HCT116 (cell line): ENCODE measurements around the gene HLCS. TPM values are rescaled to one million over a fixed set of nuclear protein-coding genes. Genes with fewer than 3 reads are reported as not detected.

Experiments
- ATAC-seq: fragments of 200-7000 bp; cut with Tn5 transposase; 2 replicates; pipeline ENCODE4 v1.9.1; 2020; ENCODE audit warnings: mild to moderate bottlenecking, moderate library complexity
- BruUV-seq: library from RNA; stranded (reverse); fragments of 400-500 nt; replicated peaks from 2 replicates; lab custom pipeline; 2021; lab: Mats Ljungman, UMichigan
- CTCF ChIA-PET: fragments of 300-600 bp; sonication (Branson Sonifier 250); formaldehyde crosslinking; loops from one replicate; lab custom pipeline; 2021; ENCODE audit warnings: antibody characterized with exemption; lab: Charles Lee
- POLR2A ChIA-PET: fragments of 300-600, 350-600 bp; sonication (Branson Sonifier 250); formaldehyde crosslinking; loops from one replicate; lab custom pipeline; 2021; ENCODE audit warnings: antibody characterized with exemption; lab: Charles Lee
- RAD21 ChIA-PET, 2 experiments: fragments of 300-600 bp; sonication (Branson Sonifier 250); formaldehyde crosslinking; loops; one replicate each; lab custom pipeline; 2023; ENCODE audit warnings: low total read pairs in 2 of 2; ENCODE audit not compliant: uncharacterized antibody in 2 of 2, unreplicated experiment in 2 of 2, low non-redundant PET in 1 of 2; lab: Charles Lee
- DNase-seq: peaks from one replicate; pipeline ENCODE4 v3.0.0-alpha.2; 2010; ENCODE audit warnings: low read depth, low spot score
- H2AFZ ChIP-seq: fragments of 200-600 bp; shearing (Covaris generic), sonication (generic); 2 replicates; pipeline ENCODE4 v1.6.1; 2017; ENCODE audit warnings: low read depth, mixed run types, mixed read lengths, antibody characterized with exemption, low read length; ENCODE audit not compliant: poor library complexity, severe bottlenecking
- H3K27ac ChIP-seq: 2 replicates; pipeline ENCODE4 v1.5.1; 2012; ENCODE audit warnings: low read depth, low read length
- H3K27me3 ChIP-seq: fragments of 200-600 bp; sonication (generic); 2 replicates; pipeline ENCODE4 v1.6.1; 2016; ENCODE audit warnings: mixed run types, low read length, mixed read lengths; ENCODE audit not compliant: insufficient read depth
- H3K36me3 ChIP-seq, 2 experiments: fragments of 200-500 bp in 1 of 2; fragments of 200-600 bp in 1 of 2; sonication (Bioruptor generic) in 1 of 2; sonication (generic) in 1 of 2; 2 replicates each; pipeline versions ENCODE4 v1.5.1 to v1.6.1; 2014 to 2016; ENCODE audit warnings: low read length in 2 of 2, inconsistent platforms in 1 of 2, mixed read lengths in 1 of 2, mixed run types in 1 of 2; ENCODE audit not compliant: insufficient read depth in 2 of 2, control insufficient read depth in 1 of 2
- H3K4me1 ChIP-seq, 2 experiments: fragments of 200-600 bp in 1 of 2; sonication (generic) in 1 of 2; 2 replicates each; pipeline versions ENCODE4 v1.5.1 to v1.6.1; 2012 to 2017; ENCODE audit warnings: low read length in 2 of 2, inconsistent platforms in 1 of 2, mild to moderate bottlenecking in 1 of 2, mixed read lengths in 1 of 2, mixed run types in 1 of 2, moderate library complexity in 1 of 2; ENCODE audit not compliant: insufficient read depth in 2 of 2, control insufficient read depth in 1 of 2
- H3K4me2 ChIP-seq: fragments of 200-600 bp; sonication (generic); 2 replicates; pipeline ENCODE4 v1.6.1; 2017; ENCODE audit warnings: mixed run types, low read length, mixed read lengths
- H3K4me3 ChIP-seq, 2 experiments: fragments of 200-600 bp in 1 of 2; sonication (generic) in 1 of 2; replicated peaks in 1 of 2; 2 replicates each; pipeline ENCODE4 v1.5.1; 2011 to 2016; ENCODE audit warnings: low read length in 2 of 2, control low read depth in 1 of 2, low read depth in 1 of 2, mild to moderate bottlenecking in 1 of 2, mixed read lengths in 1 of 2, mixed run types in 1 of 2
- H3K79me2 ChIP-seq: fragments of 200-600 bp; sonication (generic); 2 replicates; pipeline ENCODE4 v1.6.1; 2017; ENCODE audit warnings: mild to moderate bottlenecking, mixed run types, low read length, moderate library complexity, mixed read lengths; ENCODE audit not compliant: insufficient read depth
- H3K9ac ChIP-seq: fragments of 200-600 bp; sonication (generic); 2 replicates; pipeline ENCODE4 v1.6.1; 2016; ENCODE audit warnings: low read length, mixed read lengths
- H3K9me2 ChIP-seq: fragments of 200-600 bp; sonication (generic), shearing (Covaris generic); 2 replicates; pipeline ENCODE4 v1.6.1; 2017; ENCODE audit warnings: mixed run types, mild to moderate bottlenecking, moderate library complexity; ENCODE audit not compliant: insufficient read depth
- H3K9me3 ChIP-seq, 2 experiments: fragments of 200-500 bp in 1 of 2; fragments of 200-600 bp in 1 of 2; sonication (Bioruptor generic) in 1 of 2; sonication (generic) in 1 of 2; 2 replicates each; pipeline ENCODE4 v1.6.1; 2014 to 2017; ENCODE audit warnings: low read length in 2 of 2, mixed read lengths in 2 of 2, inconsistent platforms in 1 of 2, low read depth in 1 of 2, mild to moderate bottlenecking in 1 of 2, mixed run types in 1 of 2, moderate library complexity in 1 of 2; ENCODE audit not compliant: control insufficient read depth in 1 of 2, insufficient read depth in 1 of 2
- H4K20me1 ChIP-seq: fragments of 200-600 bp; sonication (generic), shearing (Covaris generic); 2 replicates; pipeline ENCODE4 v1.6.1; 2017; ENCODE audit warnings: mixed run types, mild to moderate bottlenecking, moderate library complexity; ENCODE audit not compliant: insufficient read depth
- CBX3 ChIP-seq: IDR thresholded peaks from 2 replicates; pipeline ENCODE4 v1.6.1; 2012; ENCODE audit warnings: low read depth
- CEBPB ChIP-seq: IDR thresholded peaks from 2 replicates; pipeline ENCODE4 v1.6.1; 2012; ENCODE audit warnings: low read depth
- CTCF ChIP-seq, 3 experiments: fragments of 200-600 bp in 1 of 3; sonication (generic) in 1 of 3; IDR thresholded peaks in 2 of 3; conservative IDR thresholded peaks in 1 of 3; 2 replicates each; pipeline ENCODE4 v1.5.1; 2012 to 2017; ENCODE audit warnings: low read depth in 2 of 3, low read length in 2 of 3, antibody characterized with exemption in 1 of 3, borderline replicate concordance in 1 of 3, control low read depth in 1 of 3, mild to moderate bottlenecking in 1 of 3, mixed read lengths in 1 of 3, mixed run types in 1 of 3, moderate library complexity in 1 of 3; ENCODE audit not compliant: insufficient read depth in 1 of 3
- EGR1 ChIP-seq: IDR thresholded peaks from 2 replicates; pipeline ENCODE4 v1.6.1; 2012; ENCODE audit warnings: low read depth
- EZH2 ChIP-seq: fragments of 200-600 bp; sonication (generic); IDR thresholded peaks from 2 replicates; pipeline ENCODE4 v1.6.1; 2017; ENCODE audit warnings: antibody characterized with exemption, mixed run types
- FOSL1 ChIP-seq: IDR thresholded peaks from 2 replicates; pipeline ENCODE4 v1.6.1; 2012; ENCODE audit warnings: low read depth
- JUND ChIP-seq: IDR thresholded peaks from 2 replicates; pipeline ENCODE4 v1.6.1; 2012
- POLR2A ChIP-seq: IDR thresholded peaks from 2 replicates; pipeline ENCODE4 v1.7.0; 2011; ENCODE audit warnings: borderline replicate concordance; ENCODE audit not compliant: insufficient read depth, insufficient read length; ENCODE audit errors: extremely low read depth
- POLR2AphosphoS5 ChIP-seq: IDR thresholded peaks from 2 replicates; pipeline ENCODE4 v1.6.1; 2011; ENCODE audit warnings: mild to moderate bottlenecking, low read depth, low read length, moderate library complexity
- RAD21 ChIP-seq: IDR thresholded peaks from 2 replicates; pipeline ENCODE4 v1.6.1; 2012; ENCODE audit warnings: low read depth, mild to moderate bottlenecking
- REST ChIP-seq: IDR thresholded peaks from 2 replicates; pipeline ENCODE4 v1.6.1; 2012; ENCODE audit warnings: low read depth
- SP1 ChIP-seq: IDR thresholded peaks from 2 replicates; pipeline ENCODE4 v1.6.1; 2012; ENCODE audit warnings: low read depth
- SRF ChIP-seq: IDR thresholded peaks from 2 replicates; pipeline ENCODE4 v1.6.1; 2012; ENCODE audit warnings: low read depth
- TCF7L2 ChIP-seq: IDR thresholded peaks from 2 replicates; pipeline ENCODE4 v1.7.0; 2011; ENCODE audit warnings: borderline replicate concordance, inconsistent platforms; ENCODE audit not compliant: insufficient read depth, insufficient read length; ENCODE audit errors: extremely low read depth
- YY1 ChIP-seq: IDR thresholded peaks from 2 replicates; pipeline ENCODE4 v1.6.1; 2011; ENCODE audit warnings: low read length, low read depth, moderate library complexity, mild to moderate bottlenecking; ENCODE audit not compliant: insufficient replicate concordance; ENCODE audit errors: extremely low read depth
- ZBTB33 ChIP-seq: IDR thresholded peaks from 2 replicates; pipeline ENCODE4 v1.6.1; 2011; ENCODE audit warnings: mild to moderate bottlenecking, low read length, moderate library complexity; ENCODE audit not compliant: insufficient replicate concordance; ENCODE audit errors: extremely low read depth
- ZNF274 ChIP-seq: fragments of 200-500 bp; sonication (Bioruptor generic); IDR thresholded peaks from 2 replicates; pipeline ENCODE4 v1.6.1; 2014; ENCODE audit warnings: mild to moderate bottlenecking, low read depth, low read length, inconsistent platforms
- intact Hi-C: fragments of 100-400 bp; cut with micrococcal nuclease; formaldehyde crosslinking; loops from 2 replicates; pipeline ENCODE4 v1.10.0; 2022
- total RNA-seq: library from RNA; stranded (reverse); gene quantifications from one replicate; pipeline ENCODE4 v1.2.1, GENCODE V29; 2021; ENCODE audit not compliant: unreplicated experiment
- TF ChIP-seq, protein P1 (sequence below): IDR thresholded peaks from 2 replicates; pipeline ENCODE4 v1.6.1; 2012

The HLCS gene
- total RNA-seq, 1 experiment from 2014 or later, result 18.5 TPM

GRCh38 chr21:36892201-36892600 lies 74.3 kb downstream of the HLCS start:
- H3K27me3 ChIP-seq, result no peaks in the 10 kb centered on the region
- H3K79me2 ChIP-seq, result no peaks in the 10 kb centered on the region
- ATAC-seq, result no peak
- no peaks in the 10 kb centered on the region for H3K4me1 ChIP-seq
- DNase-seq, result no peak
- H3K4me3 ChIP-seq, result no peak overlapping the region
- H3K27ac ChIP-seq, result no peak overlapping the region
- TF ChIP-seq CEBPB (no peak), CTCF (IDR thresholded peaks at IDR 0.05 in 2 of 3, conservative IDR thresholded peaks at IDR 0.05 in 1 of 3; ENCODE audit: borderline replicate concordance in 1 of 3, insufficient read depth in 1 of 3, low read depth in 2 of 3, low read length in 2 of 3) (no peak), TCF7L2 (no peak), REST (no peak), ZBTB33 (no peak), POLR2AphosphoS5 (no peak), POLR2A (no peak), EGR1 (no peak), SRF (no peak), EZH2 (no peak), SP1 (no peak), JUND (no peak), ZNF274 (no peak), RAD21 (no peak), CBX3 (no peak), YY1 (no peak), FOSL1 (no peak)
- TF ChIP-seq, protein P1, sequence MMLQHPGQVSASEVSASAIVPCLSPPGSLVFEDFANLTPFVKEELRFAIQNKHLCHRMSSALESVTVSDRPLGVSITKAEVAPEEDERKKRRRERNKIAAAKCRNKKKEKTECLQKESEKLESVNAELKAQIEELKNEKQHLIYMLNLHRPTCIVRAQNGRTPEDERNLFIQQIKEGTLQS, result no peak
- RAD21 ChIA-PET, result no interaction called here
- CTCF ChIA-PET, result no interaction called here
- no peak overlapping the region for H2AFZ ChIP-seq
- H3K9ac ChIP-seq, result no peak overlapping the region
- H3K4me2 ChIP-seq, result no peak overlapping the region
- H3K9me3 ChIP-seq, result no peaks in the 10 kb centered on the region
- H3K9me2 ChIP-seq, result no peaks in the 10 kb centered on the region
- POLR2A ChIA-PET, result no interaction called here
- no peaks in the 10 kb centered on the region for H4K20me1 ChIP-seq
- no TSS peak for BruUV-seq
- intact Hi-C loops, result no loop called here
- H3K36me3 ChIP-seq, result no peaks in the 10 kb centered on the region
